HCT116 (cell line): Measurements from ENCODE around the gene TNFAIP8L3. TPM values are rescaled to one million over a fixed set of nuclear protein-coding genes. Genes with fewer than 3 reads are reported as not detected.

Source experiments
- total RNA-seq: library from RNA; stranded (reverse); gene quantifications from one replicate; pipeline ENCODE4 v1.2.1, GENCODE V29; 2021; ENCODE audit not compliant: unreplicated experiment

Gene TNFAIP8L3
- total RNA-seq, 1 experiment from 2014 or later: 0.47 TPM

Other genes starting within 250 kb of the TNFAIP8L3 start
- 10.1 TPM for gene AP4E1, start 186.2 kb downstream of the TNFAIP8L3 start, total RNA-seq
- gene CYP19A1, start 243.7 kb upstream of the TNFAIP8L3 start, total RNA-seq: not detected
- 3.0 TPM for gene GLDN, start 246.7 kb upstream of the TNFAIP8L3 start, total RNA-seq